Glomerular endothelial cell (primary cell): ENCODE results near the gene UBE2J2. TPM values are rescaled to one million over a fixed set of nuclear protein-coding genes. Genes with fewer than 3 reads are reported as not detected.

ENCODE experiments used
- DNase-seq: peaks from one replicate; pipeline ENCODE4 v3.0.0-alpha.2; 2011; ENCODE audit warnings: low read depth, low spot score; ENCODE audit errors: extremely low read depth
- total RNA-seq: library from RNA; depleted of rRNA; stranded (reverse); fragments of >200 nt; gene quantifications from 2 replicates; pipeline ENCODE4 v1.2.3, GENCODE V29; 2015

UBE2J2 gene
- total RNA-seq, 1 donor from 2014 or later, result 80.3 TPM

DNA sequence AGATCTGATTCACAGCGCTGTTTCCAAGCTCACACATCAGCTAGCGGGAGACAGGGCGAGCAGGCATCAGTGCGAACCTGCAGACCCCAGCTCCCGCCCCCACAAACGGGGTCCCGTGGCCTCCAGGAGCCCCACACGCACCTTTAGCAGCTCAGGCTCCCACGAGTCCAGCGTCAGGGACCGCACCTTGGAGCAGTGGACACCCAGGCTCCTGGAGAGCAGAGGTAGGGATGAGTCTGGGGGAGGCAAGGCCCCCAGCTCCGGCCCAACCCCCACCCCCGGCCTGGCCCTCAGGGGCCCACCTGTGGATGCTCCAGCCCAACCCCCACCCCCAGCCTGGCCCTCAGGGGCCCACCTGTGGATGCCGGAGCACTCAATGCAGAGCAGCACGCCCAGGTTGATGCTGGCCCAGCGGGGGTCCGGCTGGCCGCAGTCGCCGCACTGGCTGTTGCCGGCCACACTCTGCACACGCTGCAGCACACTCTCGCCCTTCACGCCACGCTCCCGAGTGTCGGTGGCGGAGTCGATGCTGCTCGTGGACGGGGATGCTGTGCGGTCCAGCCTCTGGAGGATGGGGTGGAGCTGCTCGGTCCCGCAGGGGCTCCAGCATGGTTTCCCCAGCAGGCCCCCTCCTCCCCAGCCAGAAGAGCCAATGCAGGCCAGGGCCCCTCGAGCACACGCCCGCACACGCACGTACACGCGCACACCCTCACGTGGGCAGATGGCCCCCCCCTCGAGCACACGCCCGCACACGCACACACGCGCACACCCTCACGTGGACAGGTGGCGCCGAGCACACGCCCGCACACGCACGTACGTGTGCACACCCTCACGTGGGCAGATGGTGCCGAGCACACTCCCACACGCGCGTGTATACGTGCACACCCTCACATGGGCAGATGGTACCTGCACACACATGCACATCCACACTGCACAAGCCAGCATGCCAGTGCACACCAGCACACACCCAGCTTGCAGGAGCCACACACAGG, 22.7 kb upstream of the UBE2J2 start:
- no peak for DNase-seq

DNA sequence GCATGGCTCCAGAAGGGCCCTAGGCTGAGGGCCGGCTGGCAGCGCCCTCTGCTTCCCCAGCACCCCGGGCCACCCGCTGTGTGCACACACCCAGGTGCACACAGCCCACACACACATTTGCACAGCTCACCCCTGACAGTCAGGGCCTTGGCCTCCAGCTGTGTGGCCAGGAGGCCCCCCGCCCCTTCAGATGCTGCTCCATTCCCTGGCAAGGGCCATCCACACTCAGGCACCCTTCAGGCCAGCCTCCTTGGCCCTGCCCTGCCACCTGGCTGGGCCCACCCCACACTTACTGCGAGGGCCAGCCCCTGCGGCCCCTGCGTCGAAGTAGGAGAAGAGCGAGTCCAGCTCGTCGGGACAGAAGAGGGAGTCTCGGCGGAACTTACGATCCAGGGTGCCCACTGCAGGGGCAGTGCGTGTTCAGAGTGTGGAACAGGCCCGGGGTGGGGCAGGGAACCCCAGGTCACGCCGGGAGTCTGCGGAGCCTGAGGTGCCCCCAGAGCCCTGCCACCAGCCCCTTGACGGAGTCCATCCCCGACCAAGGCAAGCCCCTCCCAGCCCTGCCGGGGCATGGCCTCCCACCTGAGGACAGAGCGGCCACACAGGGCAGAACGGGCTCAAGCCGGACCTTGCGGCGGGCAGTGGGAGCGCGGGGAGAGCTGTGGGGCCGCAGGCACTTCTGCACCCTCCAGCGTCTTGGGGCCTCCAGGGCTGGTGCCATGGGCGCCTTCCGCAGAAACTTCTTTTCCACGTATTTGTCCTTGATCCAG, 21.7 kb upstream of the UBE2J2 start:
- no peak for DNase-seq

DNA sequence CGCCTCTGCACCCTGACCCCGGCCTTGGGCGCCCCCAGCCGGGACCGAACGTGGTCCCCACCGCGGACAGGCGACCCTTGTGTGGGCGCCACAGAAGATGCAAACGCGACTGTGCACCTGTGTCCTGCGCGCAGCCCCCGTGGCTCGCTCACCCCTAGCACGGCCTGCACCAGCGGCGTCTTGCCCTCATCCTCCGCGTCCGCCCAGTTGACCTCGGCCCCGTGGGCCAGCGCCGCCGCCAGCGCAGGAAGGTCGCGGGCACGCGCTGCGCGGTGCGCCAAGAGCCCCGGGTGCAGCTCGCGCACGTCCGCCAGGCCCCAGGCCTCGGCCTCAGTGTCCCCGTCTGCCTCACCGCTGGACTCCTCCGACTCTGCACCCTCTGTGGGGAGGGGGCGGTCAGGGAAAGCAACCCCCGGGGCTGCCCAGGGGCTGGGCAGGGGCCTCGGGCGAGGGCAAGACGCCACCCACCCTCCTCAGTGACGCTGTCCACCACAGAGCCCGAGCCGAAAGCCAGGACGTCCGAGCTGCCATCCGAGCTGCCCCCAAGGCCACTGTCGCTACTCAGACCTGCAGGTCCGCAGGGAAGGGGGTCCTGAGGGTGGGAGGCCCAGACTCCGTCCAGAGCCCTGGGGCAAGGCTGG, 20.7 kb upstream of the UBE2J2 start:
- no peak for DNase-seq

DNA sequence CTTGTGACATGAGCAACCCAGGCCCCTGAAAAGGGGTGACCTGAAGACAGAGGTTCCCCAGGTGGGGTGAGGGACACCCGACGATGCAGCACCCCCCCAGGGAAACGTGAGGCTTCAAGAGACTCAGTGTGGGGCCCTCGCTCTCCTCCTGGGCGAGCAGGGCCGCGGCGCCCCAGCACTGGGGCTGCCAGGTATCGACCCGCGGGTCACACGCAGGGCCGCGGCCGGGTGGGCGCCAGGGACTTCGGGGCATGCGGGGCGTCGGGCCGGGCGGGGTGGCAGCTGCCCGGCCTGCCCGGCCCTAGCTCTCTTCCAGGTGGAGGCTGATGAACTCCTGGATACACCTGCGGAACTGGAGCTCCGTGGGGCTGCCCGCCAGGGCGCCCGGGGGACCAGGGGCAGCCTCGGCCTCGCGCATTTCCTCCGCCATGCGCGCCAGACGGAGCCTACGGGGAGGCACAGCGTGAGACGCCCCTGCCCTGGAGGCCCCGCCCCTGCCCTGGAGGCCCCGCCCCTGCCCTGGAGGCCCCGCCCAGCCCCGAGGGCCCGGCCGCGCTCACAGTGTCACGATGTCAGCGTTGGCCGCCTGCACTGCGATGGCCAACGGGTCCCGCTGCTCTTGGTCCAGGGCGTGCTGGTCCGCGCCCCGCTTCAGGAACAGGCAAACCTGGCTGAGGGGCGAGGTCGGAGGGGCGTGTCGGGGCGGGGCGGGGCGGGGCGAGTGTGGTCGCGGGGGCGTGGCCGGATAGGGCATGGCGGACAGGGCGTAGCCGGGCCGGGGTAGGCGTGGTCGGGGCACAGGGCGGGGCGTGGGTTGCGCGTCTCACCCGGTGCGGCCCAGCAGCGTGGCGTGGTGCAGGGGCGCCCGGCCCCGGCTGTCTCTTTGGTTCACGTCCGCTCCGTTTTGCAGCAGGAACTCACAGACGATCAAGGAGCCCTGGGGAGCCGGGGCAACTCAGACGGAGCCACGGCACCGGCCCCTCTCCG, 19.9 kb upstream of the UBE2J2 start:
- no peak for DNase-seq

DNA sequence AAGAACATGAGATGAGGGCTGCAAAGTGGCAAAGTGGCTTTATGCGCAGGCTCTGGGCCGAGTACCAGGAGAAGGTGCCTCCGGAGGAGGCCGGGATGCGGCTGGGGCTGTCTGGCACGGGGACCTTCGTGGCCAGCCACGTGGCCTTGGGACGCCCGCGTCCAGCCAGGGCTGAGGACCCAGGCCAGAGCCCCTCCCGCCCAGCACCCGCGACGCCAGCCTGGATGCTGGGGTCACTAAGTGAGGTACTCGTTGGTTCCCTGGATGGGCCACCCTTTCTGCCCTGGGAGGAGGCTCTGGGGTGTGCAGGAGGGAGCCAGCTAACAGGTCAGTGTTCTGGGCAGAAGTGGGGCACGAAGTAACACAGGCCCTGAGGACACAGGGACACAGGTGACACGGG, 19.2 kb upstream of the UBE2J2 start:
- no peak for DNase-seq

DNA sequence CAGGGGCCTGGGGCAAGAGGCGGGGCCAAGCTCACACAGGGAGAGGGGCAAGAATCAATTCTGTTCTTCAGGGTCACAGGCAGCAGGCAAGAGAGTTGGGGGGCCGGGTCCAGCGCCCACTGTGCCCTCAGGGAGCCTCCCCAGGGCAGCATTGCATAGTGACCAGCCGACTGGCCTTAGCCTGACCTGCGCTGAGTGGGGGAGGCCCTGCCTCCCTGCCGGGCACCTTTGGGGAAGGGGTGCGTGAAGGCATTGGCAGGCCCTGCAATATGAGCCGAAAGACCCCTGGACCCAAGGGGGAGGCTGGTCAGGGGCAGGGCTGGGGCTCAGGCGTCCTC, 18.8 kb upstream of the UBE2J2 start:
- no peak for DNase-seq

DNA sequence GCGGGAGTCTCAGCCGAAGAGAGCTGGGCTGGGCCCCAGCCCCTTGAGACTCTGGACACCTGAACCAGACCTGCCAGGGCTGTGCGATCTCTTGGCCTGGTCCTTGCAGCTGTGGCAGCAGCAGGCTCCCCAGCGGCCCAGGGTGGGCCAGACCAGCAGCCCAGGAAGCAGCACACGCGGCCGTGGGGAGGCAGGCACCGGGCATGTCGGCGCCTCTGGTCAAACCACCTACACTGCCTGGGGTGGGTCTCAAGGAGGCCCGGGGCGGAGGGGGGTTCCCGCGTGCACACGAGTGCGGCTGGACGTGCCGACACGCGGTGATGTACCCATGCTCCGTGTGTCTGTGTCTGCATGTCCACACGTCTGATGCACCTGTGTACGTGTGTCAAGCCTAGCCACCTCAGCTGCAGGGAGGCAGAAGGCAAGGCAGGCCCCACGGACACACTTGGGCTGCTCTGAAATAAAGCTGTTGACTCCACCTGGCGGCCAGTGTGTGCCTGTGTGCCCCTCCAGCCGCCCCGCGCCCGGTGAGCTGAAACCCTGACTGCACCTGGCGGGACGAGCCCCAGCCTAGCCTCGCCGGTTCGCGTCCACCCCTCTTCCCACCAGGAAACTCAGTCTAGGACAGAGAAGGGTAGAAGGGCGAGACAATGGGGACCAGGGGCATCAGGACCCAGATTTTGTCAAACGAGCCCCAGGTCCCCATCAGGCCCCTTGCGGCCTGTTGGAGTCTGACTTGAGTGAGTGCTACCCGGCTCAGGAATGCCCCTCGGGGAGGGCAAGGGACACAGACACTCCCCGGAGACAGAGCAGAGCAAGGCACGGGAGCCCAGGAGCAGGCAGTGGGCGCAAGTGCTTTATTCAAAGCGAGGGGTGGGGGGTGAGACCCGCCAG, 18.1 kb upstream of the UBE2J2 start:
- DNase-seq, result no peak

DNA sequence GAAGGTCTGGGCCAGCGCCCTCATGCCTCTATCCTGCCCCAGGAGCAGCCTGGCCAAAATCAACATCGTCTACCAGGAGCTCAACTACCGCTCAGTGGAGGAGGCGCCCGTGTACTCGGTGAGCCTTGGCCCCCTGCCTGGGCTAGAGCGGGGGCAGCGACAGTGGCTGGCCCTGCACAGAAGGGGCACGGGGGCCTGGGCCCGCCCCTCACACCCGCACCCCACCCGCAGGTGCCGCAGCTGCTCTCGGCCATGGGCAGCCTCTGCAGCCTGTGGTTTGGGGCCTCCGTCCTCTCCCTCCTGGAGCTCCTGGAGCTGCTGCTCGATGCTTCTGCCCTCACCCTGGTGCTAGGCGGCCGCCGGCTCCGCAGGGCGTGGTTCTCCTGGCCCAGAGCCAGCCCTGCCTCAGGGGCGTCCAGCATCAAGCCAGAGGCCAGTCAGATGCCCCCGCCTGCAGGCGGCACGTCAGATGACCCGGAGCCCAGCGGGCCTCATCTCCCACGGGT, 17.4 kb upstream of the UBE2J2 start:
- no peak for DNase-seq

DNA sequence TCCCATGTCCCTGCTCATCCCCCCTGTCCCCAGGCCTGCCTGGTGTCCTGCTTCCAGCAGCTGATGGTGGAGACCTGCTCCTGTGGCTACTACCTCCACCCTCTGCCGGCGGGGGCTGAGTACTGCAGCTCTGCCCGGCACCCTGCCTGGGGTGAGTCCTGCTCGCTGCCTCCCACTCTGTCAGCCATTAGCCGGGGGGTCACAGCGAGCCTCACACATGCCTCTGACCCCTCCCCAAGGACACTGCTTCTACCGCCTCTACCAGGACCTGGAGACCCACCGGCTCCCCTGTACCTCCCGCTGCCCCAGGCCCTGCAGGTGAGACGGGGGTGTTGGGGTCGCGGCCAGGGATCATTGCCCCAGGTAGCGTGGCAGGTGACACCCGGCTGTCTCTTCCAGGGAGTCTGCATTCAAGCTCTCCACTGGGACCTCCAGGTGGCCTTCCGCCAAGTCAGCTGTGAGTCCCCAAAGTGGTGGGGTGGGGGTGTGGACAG, 16.6 kb upstream of the UBE2J2 start:
- DNase-seq, result no peak

DNA sequence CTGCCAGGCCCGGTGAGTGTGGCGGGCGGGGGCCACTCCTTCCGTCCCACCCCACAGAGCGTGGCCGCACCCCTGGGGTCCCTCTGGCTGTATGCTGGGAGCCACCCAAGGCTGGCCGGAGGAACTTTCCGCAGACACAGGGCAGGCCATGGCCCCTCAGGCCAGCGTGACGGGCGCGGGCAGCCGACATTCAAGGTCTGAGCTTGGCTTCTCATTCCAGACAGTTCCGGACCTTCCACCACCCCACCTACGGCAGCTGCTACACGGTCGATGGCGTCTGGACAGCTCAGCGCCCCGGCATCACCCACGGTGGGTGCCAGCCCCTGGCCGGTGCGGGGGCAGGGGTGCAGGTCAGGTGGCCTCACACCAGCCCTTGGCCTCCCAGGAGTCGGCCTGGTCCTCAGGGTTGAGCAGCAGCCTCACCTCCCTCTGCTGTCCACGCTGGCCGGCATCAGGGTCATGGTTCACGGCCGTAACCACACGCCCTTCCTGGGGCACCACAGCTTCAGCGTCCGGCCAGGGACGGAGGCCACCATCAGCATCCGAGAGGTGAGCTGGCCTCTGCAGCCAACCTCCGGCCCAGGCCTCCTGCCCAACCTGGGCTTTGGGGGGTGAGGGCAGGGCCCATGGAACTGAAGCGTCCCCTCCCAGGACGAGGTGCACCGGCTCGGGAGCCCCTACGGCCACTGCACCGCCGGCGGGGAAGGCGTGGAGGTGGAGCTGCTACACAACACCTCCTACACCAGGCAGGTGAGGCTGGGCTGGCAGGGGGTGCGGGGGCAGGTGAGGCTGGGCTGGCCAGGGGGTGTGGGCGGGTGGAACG, 13.8 kb upstream of the UBE2J2 start:
- no peak for DNase-seq

DNA sequence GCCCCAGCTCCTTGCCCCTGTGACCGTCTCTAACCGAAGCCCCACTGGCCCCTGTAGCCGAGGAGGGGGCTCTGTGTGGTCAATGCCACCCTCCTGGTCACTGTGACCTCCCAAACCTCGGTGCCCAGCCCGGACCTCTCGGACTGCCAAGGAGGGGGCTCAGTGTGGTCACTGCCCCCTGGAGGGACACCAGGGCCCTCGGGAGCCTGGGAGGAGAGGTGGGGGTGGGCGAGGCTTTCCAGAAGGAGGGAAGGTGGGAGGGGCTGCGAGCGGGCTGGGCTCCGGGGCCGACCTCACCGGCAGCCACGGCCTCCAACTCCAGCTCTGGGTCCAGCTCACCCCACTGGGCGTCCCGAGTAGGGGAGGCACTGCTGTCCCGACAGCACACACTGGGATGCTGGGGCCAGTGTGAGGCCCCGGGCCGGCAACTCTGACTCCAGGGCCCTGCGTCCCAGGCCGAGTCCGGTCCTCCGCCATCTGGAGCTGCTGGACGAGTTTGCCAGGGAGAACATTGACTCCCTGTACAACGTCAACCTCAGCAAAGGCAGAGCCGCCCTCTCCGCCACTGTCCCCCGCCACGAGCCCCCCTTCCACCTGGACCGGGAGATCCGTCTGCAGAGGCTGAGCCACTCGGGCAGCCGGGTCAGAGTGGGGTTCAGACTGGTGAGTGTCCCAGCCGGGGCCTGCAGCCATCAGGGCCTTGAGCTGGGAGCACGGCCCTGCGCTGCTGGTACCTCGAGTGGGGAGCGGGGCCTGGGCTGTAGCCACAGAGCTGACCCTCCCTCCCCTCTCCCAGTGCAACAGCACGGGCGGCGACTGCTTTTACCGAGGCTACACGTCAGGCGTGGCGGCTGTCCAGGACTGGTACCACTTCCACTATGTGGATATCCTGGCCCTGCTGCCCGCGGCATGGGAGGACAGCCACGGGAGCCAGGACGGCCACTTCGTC, 12.9 kb upstream of the UBE2J2 start:
- DNase-seq, result no peak

DNA sequence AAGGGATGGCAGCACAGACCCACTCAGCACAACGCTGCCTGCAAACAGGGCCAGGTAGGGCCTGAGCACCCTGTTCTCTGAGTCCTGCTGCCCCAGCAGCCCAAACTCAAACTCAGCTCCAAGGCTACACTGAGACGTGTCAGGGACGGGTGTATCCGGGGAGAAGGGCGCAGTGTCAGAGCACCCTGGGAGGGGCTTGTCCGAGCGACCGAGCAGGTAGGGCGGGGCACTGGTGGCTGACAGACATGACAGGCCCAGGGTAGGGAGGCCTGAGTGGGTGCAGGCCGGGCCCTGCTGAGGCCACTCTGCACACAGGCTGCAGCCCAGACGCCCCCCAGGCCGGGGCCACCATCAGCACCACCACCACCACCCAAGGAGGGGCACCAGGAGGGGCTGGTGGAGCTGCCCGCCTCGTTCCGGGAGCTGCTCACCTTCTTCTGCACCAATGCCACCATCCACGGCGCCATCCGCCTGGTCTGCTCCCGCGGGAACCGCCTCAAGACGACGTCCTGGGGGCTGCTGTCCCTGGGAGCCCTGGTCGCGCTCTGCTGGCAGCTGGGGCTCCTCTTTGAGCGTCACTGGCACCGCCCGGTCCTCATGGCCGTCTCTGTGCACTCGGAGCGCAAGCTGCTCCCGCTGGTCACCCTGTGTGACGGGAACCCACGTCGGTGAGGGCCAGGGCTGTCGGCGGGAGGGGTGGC, 12.1 kb upstream of the UBE2J2 start:
- DNase-seq, result no peak

DNA sequence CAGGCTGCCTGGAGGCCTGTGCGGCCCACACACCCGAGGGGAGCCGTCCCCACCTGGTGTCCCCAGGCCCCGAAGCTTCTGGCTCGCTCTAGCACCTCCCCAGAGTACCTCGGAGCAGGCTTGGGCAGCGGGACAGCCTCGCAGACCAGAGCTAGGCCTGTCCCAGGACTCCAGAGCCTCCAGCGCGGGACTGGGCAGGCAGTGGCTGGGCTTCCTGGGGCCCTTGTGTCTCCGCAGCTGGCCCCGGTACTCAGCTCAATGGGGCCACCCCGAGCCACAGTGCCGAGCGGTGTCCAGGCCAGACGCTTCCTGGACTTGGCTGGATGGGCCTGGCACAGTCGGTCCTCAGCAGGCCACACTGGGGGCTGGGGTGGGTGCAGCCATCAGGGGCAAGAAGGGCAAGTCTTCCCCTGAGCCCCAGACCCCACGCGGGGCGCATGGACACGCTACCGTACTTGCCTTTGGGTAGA, 11.5 kb upstream of the UBE2J2 start:
- DNase-seq, result no peak

DNA sequence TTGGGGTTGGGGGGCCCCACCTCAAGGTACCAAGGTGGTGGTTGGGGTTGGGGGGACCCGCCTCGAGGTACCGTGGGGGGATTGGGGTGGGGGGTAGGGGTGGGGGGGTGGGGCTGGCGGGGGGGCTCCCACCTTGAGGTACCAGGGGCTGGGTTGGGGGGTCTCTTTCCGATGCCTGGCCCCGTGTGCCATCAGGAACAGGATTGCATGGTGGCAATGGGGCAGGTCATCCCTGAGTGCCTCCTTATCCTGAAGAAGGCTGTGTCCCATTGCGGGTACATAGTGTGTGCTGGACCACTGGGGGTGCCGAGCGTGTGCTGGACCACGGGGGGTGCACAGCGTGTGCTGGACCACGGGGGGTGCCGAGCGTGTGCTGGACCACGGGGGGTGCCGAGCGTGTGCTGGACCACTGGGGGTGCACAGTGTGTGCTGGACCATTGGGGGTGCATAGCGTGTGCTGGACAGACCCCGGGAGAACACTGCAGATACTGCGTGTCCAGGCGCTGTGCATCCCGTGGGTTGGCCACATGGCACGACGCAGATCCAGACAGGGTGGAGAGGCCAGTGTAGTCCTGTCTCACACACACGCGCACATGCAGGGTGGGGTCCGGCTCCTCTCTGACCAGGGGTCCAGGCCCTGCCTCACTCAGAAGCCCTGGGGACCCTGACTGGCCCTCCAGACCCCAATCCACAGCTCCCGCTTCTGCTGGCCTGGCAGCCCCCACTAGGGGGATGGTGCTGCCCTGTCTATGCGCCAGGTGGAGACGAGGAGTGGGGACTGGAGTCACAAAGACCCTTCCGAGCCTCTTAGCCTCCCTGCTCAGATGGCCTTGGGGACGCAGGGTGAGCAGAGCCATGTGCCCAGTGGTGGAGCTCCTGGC, 10.8 kb upstream of the UBE2J2 start:
- DNase-seq, result no peak

DNA sequence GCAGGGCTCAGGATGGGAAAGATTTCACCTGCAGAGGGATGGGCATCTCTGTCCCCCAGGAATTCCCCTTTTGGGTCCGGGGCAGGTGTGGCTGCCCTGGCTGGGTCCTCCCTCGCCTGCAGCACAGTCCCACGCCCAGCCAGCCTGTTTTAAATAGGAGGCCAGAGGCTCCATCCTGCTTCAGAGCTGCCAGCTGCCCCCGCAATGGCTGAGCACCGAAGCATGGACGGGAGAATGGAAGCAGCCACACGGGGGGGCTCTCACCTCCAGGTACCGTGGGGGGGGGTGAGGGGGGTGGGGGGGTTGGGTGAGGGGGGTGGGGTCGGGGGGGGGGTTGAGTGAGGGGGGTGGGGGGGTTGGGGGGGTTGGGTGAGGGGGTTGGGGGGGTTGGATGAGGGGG, 10.2 kb upstream of the UBE2J2 start:
- DNase-seq, result no peak
